Measurements from ENCODE around the gene ZSWIM5. TPM values are rescaled to one million over a fixed set of nuclear protein-coding genes. Genes with fewer than 3 reads are reported as not detected.

The ZSWIM5 gene
- total RNA-seq, 1 experiment from 2014 or later, result 7.9 TPM

GRCh38 chr1:45117766-45118165 lies 88.6 kb downstream of the ZSWIM5 start:
- DNase-seq (ENCODE audit: low read depth, low spot score) (no peak), ATAC-seq (no peak)
- Histone ChIP-seq H3K27ac (ENCODE audit: low read length) (no peak overlapping the region), H3K27me3 (ENCODE audit: control insufficient read depth, insufficient read depth, low read length) (no peaks in the 10 kb centered on the region), H3K9me3 (ENCODE audit: control insufficient read depth, insufficient read depth, low read depth, low read length) (no peaks in the 10 kb centered on the region), H3K4me3 (ENCODE audit: low read depth in 2 of 2, low read length in 2 of 2) (no peak overlapping the region), H3K36me3 (ENCODE audit: control insufficient read depth, insufficient read depth, low read length) (no peaks in the 10 kb centered on the region), H3K4me1 (ENCODE audit: control insufficient read depth, insufficient read depth, low read length) (no peaks in the 10 kb centered on the region)
- ChIA-PET POLR2A (interaction anchor here (0.6 kb wide), 1 partner anchor 387 kb away, joined by 3 read pairs; no protein-coding TSS in a partner anchor), CTCF (no interaction called here)
- intact Hi-C loops (cut with micrococcal nuclease; ENCODE audit: unreplicated experiment), result no loop called here
- no TSS peak for BruUV-seq (replicated peaks)
- TF ChIP-seq SIN3A (IDR thresholded peaks at IDR 0.05; ENCODE audit: borderline replicate concordance, insufficient read depth, low read depth, low read length) (no peak), CTCF (IDR thresholded peaks at IDR 0.05) (no peak), REST (IDR thresholded peaks at IDR 0.05; ENCODE audit: insufficient read depth in 1 of 2, low read depth in 2 of 2, low read length in 1 of 2) (no peak), POLR2AphosphoS5 (IDR thresholded peaks at IDR 0.05; ENCODE audit: low read depth, low read length) (no peak), TCF7L2 (IDR thresholded peaks at IDR 0.05; ENCODE audit: low read depth, low read length) (no peak)
- in situ Hi-C loops (cut with HindIII; ENCODE audit: low pct_unique_long_range_greater_than_20kb, low sequenced_read_pairs), result no loop called here

- Histone ChIP-seq H3K9me3 (ENCODE audit: control insufficient read depth, insufficient read depth, low read depth, low read length) (no peaks in the 10 kb centered on the region), H3K27ac (ENCODE audit: low read length) (no peak overlapping the region), H3K4me3 (ENCODE audit: low read depth in 2 of 2, low read length in 2 of 2) (no peak overlapping the region), H3K36me3 (ENCODE audit: control insufficient read depth, insufficient read depth, low read length) (no peaks in the 10 kb centered on the region), H3K27me3 (ENCODE audit: control insufficient read depth, insufficient read depth, low read length) (no peaks in the 10 kb centered on the region), H3K4me1 (ENCODE audit: control insufficient read depth, insufficient read depth, low read length) (no peaks in the 10 kb centered on the region)
- CTCF ChIA-PET, result interaction anchor here (0.5 kb wide), 1 partner anchor 187 kb away, joined by 3 read pairs; no protein-coding TSS in a partner anchor
- POLR2A ChIA-PET, result no interaction called here
- in situ Hi-C loops (cut with HindIII; ENCODE audit: low pct_unique_long_range_greater_than_20kb, low sequenced_read_pairs) (no loop called here), intact Hi-C loops (cut with micrococcal nuclease; ENCODE audit: unreplicated experiment) (no loop called here)
- BruUV-seq (replicated peaks), result no TSS peak
- DNase-seq (ENCODE audit: low read depth, low spot score) (no peak), ATAC-seq (no peak)
- TF ChIP-seq TCF7L2 (IDR thresholded peaks at IDR 0.05; ENCODE audit: low read depth, low read length) (no peak), CTCF (IDR thresholded peaks at IDR 0.05) (no peak), POLR2AphosphoS5 (IDR thresholded peaks at IDR 0.05; ENCODE audit: low read depth, low read length) (no peak), SIN3A (IDR thresholded peaks at IDR 0.05; ENCODE audit: borderline replicate concordance, insufficient read depth, low read depth, low read length) (no peak), REST (IDR thresholded peaks at IDR 0.05; ENCODE audit: insufficient read depth in 1 of 2, low read depth in 2 of 2, low read length in 1 of 2) (no peak)
Measured at GRCh38 chr1:45116820-45117219, 89.6 kb downstream of the ZSWIM5 start.
